DMS114 treated with DMSO at 0.1 percent for 48 hours (cell line): ENCODE results near the gene CCDC57.
A peak's percentile ranks its signal among the peaks of the same experiment; 100 is the strongest.
"Not testable (repeated sequence)": the region's sequence is repeated elsewhere in the genome, so short reads cannot be mapped to it uniquely, and the experiment has no call there.

Experiments used
- DNase-seq: peaks from one replicate; lab custom pipeline; 2025; ENCODE audit not compliant: unreplicated experiment; lab: John Stamatoyannopoulos, UW

CCDC57 gene

DNA sequence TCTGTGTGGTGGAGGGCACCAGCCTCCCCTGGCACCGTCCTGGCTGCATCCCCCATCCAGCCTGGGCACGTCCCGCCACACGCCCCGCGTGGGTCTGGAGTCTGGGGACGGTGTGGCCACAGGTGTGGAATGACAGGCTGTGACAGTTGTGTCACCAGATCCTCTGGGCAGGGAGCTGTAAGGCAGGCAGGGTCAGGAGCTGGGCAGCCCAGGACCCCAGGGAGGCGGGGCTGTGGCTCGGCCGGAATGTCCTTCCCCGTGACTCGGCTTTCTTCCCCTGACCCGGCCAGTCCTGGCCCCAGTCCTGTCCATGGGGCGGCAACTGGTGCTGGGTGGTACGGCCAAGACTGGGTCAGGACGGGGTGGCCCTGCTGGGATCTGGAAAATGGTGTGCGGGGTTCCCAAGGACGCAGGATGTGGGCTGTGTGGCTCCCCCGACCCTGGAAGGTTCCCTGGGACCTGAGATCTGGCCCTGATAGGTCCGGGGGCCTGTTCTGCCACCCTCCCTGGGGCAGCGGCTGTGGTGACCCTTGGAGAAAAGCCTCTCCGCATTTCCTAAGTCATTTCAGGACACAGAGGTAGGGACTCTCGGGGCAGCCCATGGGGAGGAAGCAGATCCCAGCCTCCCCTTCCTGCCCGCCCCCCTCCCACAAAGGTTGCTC lies 12.9 kb upstream of the CCDC57 start:
- no peak for DNase-seq

- DNase-seq: no peak
Observed at GRCh38 chr17:82224666-82225065, 12.0 kb upstream of the CCDC57 start.

DNA sequence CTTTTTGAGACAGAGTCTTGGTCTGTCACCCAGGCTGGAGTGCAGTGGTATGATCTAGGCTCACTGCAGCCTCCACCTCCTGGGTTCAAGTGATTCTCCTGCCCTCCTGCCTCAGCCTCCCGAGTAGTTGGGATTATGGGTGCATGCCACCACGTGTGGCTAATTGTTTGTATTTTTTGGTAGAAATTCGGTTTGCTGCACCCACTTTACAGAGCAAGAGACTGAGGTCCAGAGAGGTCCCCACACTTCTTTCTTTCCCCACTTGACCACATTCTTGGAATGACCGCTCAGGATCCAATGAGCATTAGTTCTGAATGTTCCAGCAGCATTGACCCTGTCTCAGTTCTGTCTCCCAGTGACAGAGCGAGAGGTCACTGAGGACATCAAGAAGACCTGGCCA lies 10.9 kb upstream of the CCDC57 start:
- no peak for DNase-seq

- DNase-seq: no peak
Observed at GRCh38 chr17:82222816-82223215, 10.2 kb upstream of the CCDC57 start.

- DNase-seq: no peak
Observed at GRCh38 chr17:82221341-82221902, 8.8 kb upstream of the CCDC57 start.

- no peak for DNase-seq
Observed at GRCh38 chr17:82219753-82220709, 7.4 kb upstream of the CCDC57 start.

DNA sequence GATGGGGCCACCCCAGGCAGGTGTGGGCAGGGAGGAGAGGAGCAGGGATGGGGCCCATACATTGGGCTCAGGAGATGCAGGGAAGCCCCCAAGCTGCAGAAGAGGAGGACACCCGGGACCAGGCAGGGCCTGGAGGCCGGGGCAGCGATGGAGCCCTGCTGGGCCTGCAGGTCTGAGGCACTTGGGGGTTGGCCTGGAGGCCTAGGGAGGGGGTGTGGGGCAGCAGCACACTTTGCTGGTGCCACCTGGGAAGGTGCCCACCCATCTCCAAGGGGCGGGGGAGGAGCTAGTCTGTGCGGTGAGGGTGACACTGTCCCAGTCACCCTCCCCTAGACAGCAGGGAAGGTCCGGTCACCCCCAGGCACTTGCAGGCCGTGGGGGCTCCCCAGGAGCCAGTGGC lies 6.4 kb upstream of the CCDC57 start:
- DNase-seq: no peak

GRCh38 chr17:82218349-82219075 lies 5.9 kb upstream of the CCDC57 start:
- DNase-seq: no peak

GRCh38 chr17:82217530-82218204 lies 5.0 kb upstream of the CCDC57 start:
- no peak for DNase-seq

DNA sequence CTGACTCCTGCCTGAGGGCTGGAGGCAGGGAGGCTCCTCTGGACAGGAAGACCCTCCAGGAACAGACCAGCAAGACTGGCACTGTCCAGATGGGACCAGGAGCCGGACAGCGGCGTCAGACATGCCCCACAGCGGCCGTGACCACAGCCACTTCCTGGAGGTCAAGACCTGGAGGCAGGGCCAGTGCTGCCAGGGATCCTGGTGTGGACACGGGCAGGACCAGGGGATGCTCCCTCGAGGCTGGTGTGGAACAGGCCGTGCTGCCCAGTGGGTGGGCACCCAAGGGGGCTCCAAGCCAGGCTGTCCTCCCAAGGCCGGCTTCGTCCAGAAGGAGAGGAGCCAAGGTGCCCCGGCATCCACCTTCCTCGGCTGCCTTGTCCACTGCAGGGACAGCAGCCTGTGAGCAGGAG lies 4.5 kb upstream of the CCDC57 start:
- no peak for DNase-seq

DNA sequence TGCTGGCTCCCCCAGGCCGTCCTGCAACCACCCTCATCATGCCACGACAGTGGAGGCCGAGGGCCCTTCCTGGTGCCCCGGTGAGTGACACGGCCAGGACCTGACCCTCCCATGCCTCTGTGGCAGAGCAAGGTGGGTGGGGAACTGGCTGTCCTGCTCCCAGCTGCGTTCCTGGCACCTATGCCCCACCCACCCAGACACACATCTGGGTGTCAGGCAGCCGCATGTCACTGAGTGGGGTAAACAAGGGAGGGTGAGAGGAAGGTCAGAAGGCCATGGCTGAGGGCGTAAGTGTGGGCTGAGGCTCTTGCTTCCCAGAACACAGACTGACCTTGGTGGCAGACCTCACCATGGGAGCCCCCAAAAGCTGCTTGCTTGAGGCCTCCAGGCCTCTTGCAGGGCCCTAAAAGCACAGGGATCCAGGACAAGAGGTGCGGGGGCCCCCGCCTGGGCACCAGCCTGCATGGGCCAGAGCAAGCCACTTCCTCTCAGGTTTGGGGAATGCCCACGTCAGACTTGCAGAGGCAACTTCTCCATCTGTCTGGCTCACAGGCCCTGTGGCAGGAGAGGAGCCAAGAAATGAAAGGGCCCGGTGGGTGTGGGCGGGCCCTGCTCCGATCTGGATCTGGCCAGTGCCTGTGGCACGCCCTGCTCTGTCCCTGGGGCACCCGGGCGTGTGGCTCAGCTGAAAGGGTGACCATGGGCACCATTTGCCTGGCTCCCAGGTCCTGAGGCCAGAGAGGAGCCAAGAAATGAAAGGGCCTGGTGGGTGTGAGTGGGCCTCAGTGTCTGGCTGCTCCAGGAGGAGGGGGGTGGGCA lies 3.9 kb upstream of the CCDC57 start:
- no peak for DNase-seq

DNA sequence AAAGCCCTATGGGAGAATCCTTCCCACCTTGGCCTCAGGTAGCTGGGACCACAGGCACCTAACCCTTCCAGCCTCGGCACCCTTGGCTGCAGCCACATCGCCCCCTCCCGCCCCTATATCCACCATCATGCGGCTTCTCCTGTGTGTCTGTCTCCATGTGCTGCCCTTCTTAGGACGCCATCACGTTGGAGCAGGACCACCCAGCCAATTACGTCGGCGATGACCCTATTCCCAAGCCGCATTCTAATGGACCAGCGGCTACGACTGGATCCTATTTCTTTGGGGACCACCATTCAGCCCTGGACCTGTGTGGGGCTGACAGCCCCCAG lies 3.3 kb upstream of the CCDC57 start:
- no peak for DNase-seq

GRCh38 chr17:82215095-82215971 lies 2.7 kb upstream of the CCDC57 start:
- no peak for DNase-seq

- DNase-seq: no peak
Observed at GRCh38 chr17:82214012-82214628, 1.5 kb upstream of the CCDC57 start.

DNA sequence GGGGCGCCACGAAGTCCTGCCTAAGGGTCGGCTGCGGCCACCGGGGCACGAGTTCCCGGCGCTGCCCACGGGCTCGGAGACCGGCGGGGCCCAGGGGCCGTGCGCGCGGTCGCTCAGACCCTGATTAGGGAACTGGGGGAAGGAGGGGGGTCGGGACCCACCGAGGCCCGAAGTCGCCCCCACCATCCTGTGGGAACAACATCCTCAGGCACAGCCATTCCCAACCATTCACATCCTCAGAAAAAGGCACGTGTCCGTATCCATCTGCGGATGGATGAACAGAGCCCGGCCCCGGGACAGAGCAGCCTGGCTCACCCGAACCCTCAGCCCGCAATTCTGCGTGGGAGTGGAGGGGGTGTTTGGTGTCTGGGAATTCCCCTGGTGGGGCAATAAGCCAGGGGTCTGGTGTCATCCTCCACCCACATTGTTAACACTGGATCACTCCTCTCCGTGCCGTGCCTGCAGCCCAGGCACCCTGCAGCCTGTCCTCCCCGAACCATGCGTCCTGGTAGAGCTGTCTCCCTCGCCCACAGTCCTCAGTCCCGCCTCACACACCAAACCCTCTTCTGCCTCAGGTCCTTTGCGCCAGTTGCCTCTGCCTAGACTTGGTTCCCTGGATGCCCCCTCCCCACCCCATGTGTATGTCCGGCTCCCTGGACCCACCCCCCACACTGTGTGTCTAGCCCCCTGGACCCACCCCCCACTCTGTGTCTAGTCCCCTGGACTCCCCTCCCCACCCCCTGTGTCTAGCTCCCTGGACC lies 789 bp upstream of the CCDC57 start:
- DNase-seq: peak; percentile 57

GRCh38 chr17:82210655-82211054 lies 2.0 kb downstream of the CCDC57 start:
- not testable (repeated sequence) for DNase-seq

GRCh38 chr17:82205720-82206508 lies 6.7 kb downstream of the CCDC57 start:
- peak; percentile 57 for DNase-seq
